GM20000 (cell line): ENCODE results near the gene AMBN.

ENCODE experiments used
- DNase-seq: peaks from one replicate; pipeline ENCODE4 v3.0.0; 2012; ENCODE audit warnings: low spot score
- CTCF ChIP-seq: IDR thresholded peaks from 2 replicates; pipeline ENCODE4 v1.5.1; 2012; ENCODE audit warnings: mild to moderate bottlenecking, control low read depth; ENCODE audit errors: extremely low read depth, missing control alignments

The AMBN gene

GRCh38 chr4:70627620-70628019 lies 35.6 kb downstream of the AMBN start:
- DNase-seq: no peak
- no peak for TF ChIP-seq CTCF

- TF ChIP-seq CTCF: no peak
- DNase-seq: no peak
These were observed 36.4 kb downstream of the AMBN start, which contains the start of gene ENAM for GRCh38 chr4:70628444-70628843. Gene ENAM (plus strand): TSS chr4:70628744. CDS start chr4:70629501, 757 bp downstream.

GRCh38 chr4:70629469-70630090 lies 37.5 kb downstream of the AMBN start:
- TF ChIP-seq CTCF: no peak
- no peak for DNase-seq

- DNase-seq: no peak
- TF ChIP-seq CTCF: no peak
These were observed 38.1 kb downstream of the AMBN start for GRCh38 chr4:70630162-70630561.

GRCh38 chr4:70632028-70632427 lies 40.0 kb downstream of the AMBN start:
- no peak for TF ChIP-seq CTCF
- no peak for DNase-seq

- TF ChIP-seq CTCF: no peak
- no peak for DNase-seq
These were observed 42.4 kb downstream of the AMBN start for GRCh38 chr4:70634482-70634881.

GRCh38 chr4:70637239-70637913 lies 45.3 kb downstream of the AMBN start:
- no peak for DNase-seq
- TF ChIP-seq CTCF: no peak
